CD4-positive, alpha-beta T cell treated with Interleukin-4 for 4 hours (primary cell): ENCODE results near the gene TMEM60.
"Not testable (repeated sequence)": the region's sequence is repeated elsewhere in the genome, so short reads cannot be mapped to it uniquely, and the experiment has no call there.

Experiments used
- DNase-seq: peaks from one replicate; pipeline ENCODE4 v3.0.0-alpha.2; 2020

TMEM60 gene, protein sequence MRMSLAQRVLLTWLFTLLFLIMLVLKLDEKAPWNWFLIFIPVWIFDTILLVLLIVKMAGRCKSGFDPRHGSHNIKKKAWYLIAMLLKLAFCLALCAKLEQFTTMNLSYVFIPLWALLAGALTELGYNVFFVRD

GRCh38 chr7:77798394-77799077, at the start of gene TMEM60, which contains the start of gene PHTF2:
TMEM60 (minus strand) TSS chr7:77798434; CDS start chr7:77794373, 4,061 bp downstream.
PHTF2 (plus strand) TSS chr7:77798773.
- peak; percentile 97 for DNase-seq

GRCh38 chr7:77846317-77847092, 48.3 kb upstream of the TMEM60 start:
- no peak for DNase-seq

DNA sequence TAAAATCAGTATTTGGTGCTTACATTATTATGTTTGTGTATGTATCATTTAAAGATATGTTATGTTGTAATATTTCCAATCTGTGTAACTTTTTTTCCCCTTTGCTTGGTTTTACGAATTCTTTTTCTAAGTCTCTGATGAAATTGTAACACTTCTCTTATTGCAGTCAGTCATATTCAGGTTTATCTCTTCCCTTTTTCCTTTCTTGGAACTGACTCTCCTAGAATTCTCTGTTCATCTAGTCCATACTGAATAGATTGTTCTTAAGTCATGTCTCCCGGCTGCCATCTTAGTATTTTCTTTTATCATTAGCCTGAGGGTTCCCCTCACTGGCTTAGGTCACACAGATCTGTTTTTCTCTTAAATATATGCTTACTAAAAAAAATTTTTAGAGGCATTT, 45.0 kb upstream of the TMEM60 start:
- DNase-seq = no peak

- no peak for DNase-seq
Observed at GRCh38 chr7:77839919-77840318, 41.7 kb upstream of the TMEM60 start.

GRCh38 chr7:77838929-77839491, 40.8 kb upstream of the TMEM60 start:
- no peak for DNase-seq

DNA sequence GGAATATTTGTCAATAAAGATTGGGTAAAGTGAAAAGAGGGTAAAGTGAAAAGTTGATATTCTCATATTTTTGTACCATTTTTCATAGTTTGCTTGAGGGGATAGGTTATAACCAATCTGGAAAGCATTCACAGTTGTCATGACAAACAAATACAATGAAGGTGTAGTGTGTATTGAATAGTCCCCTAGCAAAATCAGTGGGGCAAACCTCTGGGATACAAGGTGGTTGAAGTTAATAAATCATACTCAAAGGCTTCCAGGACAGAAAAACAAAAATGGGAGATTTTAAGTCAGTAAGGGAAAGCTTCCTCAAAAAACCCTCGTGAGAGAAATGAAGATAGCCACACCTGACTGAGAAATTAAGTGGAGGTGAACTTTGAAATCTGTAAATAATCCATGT, 39.7 kb upstream of the TMEM60 start:
- no peak for DNase-seq

DNA sequence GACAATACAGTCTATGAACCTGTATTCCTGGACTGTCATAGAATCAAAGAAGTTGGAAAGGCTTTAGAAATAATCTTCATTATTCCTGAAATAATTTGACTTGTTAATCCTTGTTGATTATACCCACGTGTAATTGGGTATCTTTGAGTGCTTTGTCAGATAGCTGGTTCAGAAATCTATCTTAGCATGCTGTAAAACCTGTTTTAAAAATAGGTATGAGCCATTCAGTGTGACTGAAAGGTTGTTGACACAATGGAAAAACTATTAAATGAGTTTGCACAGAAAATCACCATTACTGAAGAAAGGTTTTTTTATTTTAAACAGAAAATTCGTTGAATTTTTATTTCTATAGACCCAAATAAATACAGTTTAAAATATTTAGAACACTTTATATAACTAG, 39.0 kb upstream of the TMEM60 start:
- DNase-seq = no peak

GRCh38 chr7:77836425-77836824, 38.2 kb upstream of the TMEM60 start:
- DNase-seq = not testable (repeated sequence)

DNA sequence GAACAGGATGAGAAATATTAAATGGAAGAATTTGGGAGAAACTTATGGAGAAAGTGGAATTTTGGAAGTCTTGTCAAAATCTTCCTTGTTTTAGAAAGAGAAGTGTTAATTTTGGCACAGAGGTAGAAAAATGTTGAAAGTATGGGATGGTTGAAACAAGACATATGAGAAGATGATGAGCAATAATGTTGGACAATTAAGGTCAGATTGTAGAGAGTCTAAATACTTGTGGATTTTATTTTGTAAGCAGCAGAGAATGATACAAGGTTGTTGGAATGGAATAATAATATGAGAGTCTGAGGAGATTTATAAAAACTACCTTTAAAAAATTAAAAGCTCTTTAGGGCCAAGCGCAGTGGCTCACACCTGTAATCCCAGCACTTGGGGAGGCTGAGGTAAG, 34.9 kb upstream of the TMEM60 start:
- DNase-seq = no peak

DNA sequence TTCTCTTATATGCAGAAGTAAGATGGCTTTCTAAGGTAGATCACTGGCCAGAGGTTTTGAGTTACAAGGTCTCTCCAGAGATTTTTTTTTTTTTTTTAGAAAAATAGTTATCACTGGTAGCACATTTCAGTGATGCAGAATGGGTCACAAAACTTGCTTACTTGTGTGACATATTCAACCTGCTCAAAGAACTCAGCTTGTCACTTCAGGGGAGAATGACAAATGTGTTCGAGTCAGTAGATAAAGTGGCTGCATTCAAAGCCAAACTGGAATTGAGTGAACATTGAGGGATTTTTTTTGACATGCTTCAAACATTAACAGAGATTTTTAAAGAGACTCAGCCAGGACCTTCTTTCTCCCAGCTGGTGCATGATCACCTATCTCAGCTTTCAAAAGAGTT, 33.7 kb upstream of the TMEM60 start:
- DNase-seq = no peak

GRCh38 chr7:77831481-77831880, 33.2 kb upstream of the TMEM60 start:
- DNase-seq = peak; percentile 38

- peak; percentile 23 for DNase-seq
Observed at GRCh38 chr7:77830649-77831355, 32.6 kb upstream of the TMEM60 start.

GRCh38 chr7:77827999-77828398, 29.8 kb upstream of the TMEM60 start:
- DNase-seq = no peak

DNA sequence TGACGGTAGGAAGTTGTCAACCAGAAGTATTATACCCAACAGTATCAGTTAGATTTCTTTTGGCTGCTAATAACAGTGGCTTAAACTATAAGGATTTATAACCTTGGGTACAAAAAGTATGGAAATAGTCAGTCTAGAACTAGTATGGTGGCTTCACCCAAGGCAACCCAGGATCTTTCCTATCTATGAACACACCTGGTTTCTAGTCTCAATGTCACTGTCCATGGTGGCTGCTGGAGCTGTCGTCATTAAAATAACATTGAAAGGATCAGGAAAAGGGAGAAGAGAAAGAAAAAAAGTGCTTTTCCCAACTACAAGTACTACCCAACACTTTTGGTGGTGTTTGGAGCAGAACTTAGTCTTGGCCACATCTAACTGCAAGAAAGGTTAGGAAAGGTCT, 28.1 kb upstream of the TMEM60 start:
- no peak for DNase-seq

GRCh38 chr7:77825131-77825530, 26.9 kb upstream of the TMEM60 start:
- no peak for DNase-seq

- no peak for DNase-seq
Observed at GRCh38 chr7:77824636-77825035, 26.4 kb upstream of the TMEM60 start.

DNA sequence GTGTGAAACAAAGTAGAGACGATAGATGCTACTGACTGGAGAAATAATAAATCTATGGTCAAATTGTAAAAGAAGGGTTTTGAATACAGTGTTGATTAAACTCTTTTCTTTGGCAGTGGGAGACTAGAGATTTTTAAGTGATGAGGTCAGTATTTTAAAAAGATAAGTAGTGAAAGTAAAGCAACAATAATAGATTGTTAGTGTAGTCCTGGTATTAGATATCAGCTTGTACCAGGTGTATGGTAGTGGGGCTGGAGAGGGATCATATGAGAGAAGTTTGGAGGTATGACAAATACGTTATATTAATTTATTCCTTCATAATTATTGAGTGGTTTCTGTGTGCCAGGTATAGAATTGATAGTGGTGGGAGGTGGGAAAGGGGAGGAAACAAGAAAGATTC, 25.6 kb upstream of the TMEM60 start:
- no peak for DNase-seq

- DNase-seq = no peak
Observed at GRCh38 chr7:77822269-77822668, 24.0 kb upstream of the TMEM60 start.

GRCh38 chr7:77820967-77821366, 22.7 kb upstream of the TMEM60 start:
- no peak for DNase-seq

GRCh38 chr7:77819021-77819420, 20.8 kb upstream of the TMEM60 start:
- DNase-seq = no peak

GRCh38 chr7:77813180-77813579, 14.9 kb upstream of the TMEM60 start:
- DNase-seq = no peak

- DNase-seq = no peak
Observed at GRCh38 chr7:77812290-77812685, 14.1 kb upstream of the TMEM60 start.
